HEK293 (cell line): ENCODE measurements around the gene UQCC2.

Source experiments
- CTCF ChIA-PET: fragments of 350-600 bp; formaldehyde crosslinking; extraction: SDS; loops from one replicate; lab custom pipeline; 2021; ENCODE audit warnings: antibody characterized with exemption; lab: Yijun Ruan, JAX
- POLR2A ChIA-PET: fragments of 300-600 bp; formaldehyde crosslinking; extraction: SDS; loops from one replicate; lab custom pipeline; 2020; ENCODE audit warnings: antibody characterized with exemption, inconsistent platforms; lab: Yijun Ruan, JAX
- H3K27ac ChIP-seq: fragments of 200-500 bp; sonication (Bioruptor generic); 2 replicates; pipeline ENCODE4 v1.5.1; 2014; ENCODE audit warnings: low read depth, low read length, control low read depth, inconsistent platforms; ENCODE audit errors: extremely low read depth
- H3K36me3 ChIP-seq, 2 experiments: fragments of 200-500 bp in 1 of 2; sonication (Bioruptor generic) in 1 of 2; 1 replicate in 1 of 2; 2 replicates in 1 of 2; pipeline ENCODE4 v1.5.1; 2014 to 2017; ENCODE audit warnings: inconsistent platforms in 2 of 2, low read length in 2 of 2; ENCODE audit not compliant: control insufficient read depth in 2 of 2, insufficient read depth in 1 of 2
- H3K4me1 ChIP-seq: fragments of 200-500 bp; sonication (Bioruptor generic); 2 replicates; pipeline ENCODE4 v1.5.1; 2014; ENCODE audit warnings: mild to moderate bottlenecking, low read length, inconsistent platforms; ENCODE audit not compliant: control insufficient read depth, insufficient read depth
- H3K4me3 ChIP-seq: 2 replicates; pipeline ENCODE4 v1.5.1; 2011; ENCODE audit warnings: low read depth, mild to moderate bottlenecking, control low read depth, low read length, moderate library complexity
- H3K9me3 ChIP-seq: fragments of 200-500 bp; sonication (Bioruptor generic); 2 replicates; pipeline ENCODE4 v1.5.1; 2014; ENCODE audit warnings: low read depth, low read length, inconsistent platforms; ENCODE audit not compliant: control insufficient read depth, insufficient read depth
- AEBP2 ChIP-seq: fragments of 450-650 bp; formaldehyde crosslinking; IDR thresholded peaks from 2 replicates; pipeline ENCODE4 v1.5.1; 2016; ENCODE audit warnings: missing biosample characterization, missing genetic modification characterization, borderline replicate concordance
- BCL6B ChIP-seq: fragments of 450-650 bp; formaldehyde crosslinking; IDR thresholded peaks from 2 replicates; pipeline ENCODE4 v1.5.1; 2017; ENCODE audit warnings: missing biosample characterization, missing genetic modification characterization
- GLI2 ChIP-seq: fragments of 450-650 bp; formaldehyde crosslinking; IDR thresholded peaks from 2 replicates; pipeline ENCODE4; 2017; ENCODE audit warnings: missing biosample characterization, missing genetic modification characterization, low read depth, borderline replicate concordance
- HOXC10 ChIP-seq: sonication (generic); formaldehyde crosslinking; IDR thresholded peaks from 2 replicates; pipeline ENCODE4 v1.8.1; 2023; ENCODE audit warnings: mild to moderate bottlenecking, missing genetic modification reagents
- KLF1 ChIP-seq: fragments of 450-650 bp; formaldehyde crosslinking; IDR thresholded peaks from 2 replicates; pipeline ENCODE4 v1.5.1; 2016; ENCODE audit warnings: missing biosample characterization, missing genetic modification characterization
- SALL2 ChIP-seq: fragments of 450-650 bp; formaldehyde crosslinking; IDR thresholded peaks from 2 replicates; pipeline ENCODE4 v1.5.0; 2017; ENCODE audit warnings: missing biosample characterization, mild to moderate bottlenecking, missing genetic modification characterization, borderline replicate concordance
- ZBTB11 ChIP-seq: fragments of 450-650 bp; formaldehyde crosslinking; conservative IDR thresholded peaks from 2 replicates; pipeline ENCODE4 v1.5.1; 2016; ENCODE audit warnings: low read depth, missing biosample characterization, missing genetic modification characterization
- ZBTB6 ChIP-seq: fragments of 450-650 bp; formaldehyde crosslinking; IDR thresholded peaks from 2 replicates; pipeline ENCODE4 v1.5.1; 2017; ENCODE audit warnings: missing biosample characterization, missing genetic modification characterization
- ZNF221 ChIP-seq: fragments of 450-650 bp; formaldehyde crosslinking; IDR thresholded peaks from 2 replicates; pipeline ENCODE4 v1.5.1; 2017; ENCODE audit warnings: missing biosample characterization, missing genetic modification characterization, borderline replicate concordance
- ZNF24 ChIP-seq: fragments of 450-650 bp; formaldehyde crosslinking; IDR thresholded peaks from 2 replicates; pipeline ENCODE4 v1.5.1; 2016; ENCODE audit warnings: missing biosample characterization, missing genetic modification characterization
- ZNF248 ChIP-seq: fragments of 450-650 bp; formaldehyde crosslinking; IDR thresholded peaks from 2 replicates; pipeline ENCODE4 v1.5.1; 2017; ENCODE audit warnings: missing biosample characterization, missing genetic modification characterization
- ZNF398 ChIP-seq: fragments of 450-650 bp; formaldehyde crosslinking; IDR thresholded peaks from 2 replicates; pipeline ENCODE4 v1.5.1; 2017; ENCODE audit warnings: missing biosample characterization, missing genetic modification characterization
- ZNF404 ChIP-seq: fragments of 450-650 bp; formaldehyde crosslinking; IDR thresholded peaks from 2 replicates; pipeline ENCODE4 v1.5.1; 2017; ENCODE audit warnings: missing biosample characterization, missing genetic modification characterization
- ZNF521 ChIP-seq: fragments of 450-650 bp; formaldehyde crosslinking; IDR thresholded peaks from 2 replicates; pipeline ENCODE4 v1.5.1; 2017; ENCODE audit warnings: missing biosample characterization, mild to moderate bottlenecking, missing genetic modification characterization
- ZNF549 ChIP-seq: fragments of 450-650 bp; IDR thresholded peaks from 2 replicates; pipeline ENCODE4 v1.5.1; 2018; ENCODE audit warnings: missing biosample characterization, missing genetic modification characterization, mild to moderate bottlenecking, inconsistent platforms, moderate library complexity
- ZNF580 ChIP-seq: fragments of 450-650 bp; formaldehyde crosslinking; IDR thresholded peaks from 2 replicates; pipeline ENCODE4 v1.5.1; 2016; ENCODE audit warnings: missing biosample characterization, missing genetic modification characterization
- ZNF585B ChIP-seq: fragments of 450-650 bp; formaldehyde crosslinking; IDR thresholded peaks from 2 replicates; pipeline ENCODE4 v1.5.1; 2016; ENCODE audit warnings: missing biosample characterization, missing genetic modification characterization
- ZNF692 ChIP-seq: fragments of 450-650 bp; formaldehyde crosslinking; IDR thresholded peaks from 2 replicates; pipeline ENCODE4 v1.5.1; 2016; ENCODE audit warnings: missing biosample characterization, missing genetic modification characterization
- ZNF704 ChIP-seq: fragments of 450-650 bp; formaldehyde crosslinking; IDR thresholded peaks from 2 replicates; pipeline ENCODE4 v1.5.1; 2016; ENCODE audit warnings: missing biosample characterization, missing genetic modification characterization
- ZSCAN30 ChIP-seq: fragments of 450-650 bp; IDR thresholded peaks from 2 replicates; pipeline ENCODE4 v1.5.1; 2018; ENCODE audit warnings: missing biosample characterization, mild to moderate bottlenecking, missing genetic modification characterization, moderate library complexity

Gene UQCC2

GRCh38 chr6:33718713-33719112 is 7.2 kb upstream of the UQCC2 start:
- Histone ChIP-seq H3K27ac (no peak overlapping the region), H3K9me3 (no peaks in the 10 kb centered on the region), H3K4me1 (no peaks in the 10 kb centered on the region), H3K36me3 (no peaks in the 10 kb centered on the region), H3K4me3 (no peak overlapping the region)
- POLR2A ChIA-PET, result interaction anchor here (1.3 kb wide), 1 partner anchor 8 kb away, joined by 4 read pairs; the partner anchor contains the start of gene UQCC2
- CTCF ChIA-PET, result interaction anchor here (0.6 kb wide), 1 partner anchor 162 kb away, joined by 3 read pairs; no protein-coding TSS in a partner anchor
- TF ChIP-seq ZNF24, result no peak
- TF ChIP-seq ZNF521, result no peak
- no peak for TF ChIP-seq ZNF549 (tag by site-specific recombination)
- TF ChIP-seq HOXC10 (CRISPR knock-in tag), result no peak
- no peak for TF ChIP-seq ZNF404 (tag by site-specific recombination)
- TF ChIP-seq ZNF692 (tag by site-specific recombination), result no peak
- no peak for TF ChIP-seq ZNF248 (tag by site-specific recombination)
- no peak for TF ChIP-seq KLF1 (tag by site-specific recombination)
- no peak for TF ChIP-seq ZNF580 (tag by site-specific recombination)
- no peak for TF ChIP-seq ZNF221
- TF ChIP-seq ZNF704 (tag by site-specific recombination), result no peak
- TF ChIP-seq GLI2 (tag by site-specific recombination), result no peak
- TF ChIP-seq AEBP2 (tag by site-specific recombination), result no peak
- TF ChIP-seq ZNF585B (tag by site-specific recombination), result no peak
- no peak for TF ChIP-seq ZNF398
- TF ChIP-seq ZBTB11 (tag by site-specific recombination), result no peak
- TF ChIP-seq SALL2, result no peak
- TF ChIP-seq ZSCAN30 (tag by site-specific recombination), result no peak
- no peak for TF ChIP-seq BCL6B (tag by site-specific recombination)
- TF ChIP-seq ZBTB6 (tag by site-specific recombination), result no peak
